Measurements from ENCODE around the gene FBXW12. TPM values are rescaled to one million over a fixed set of nuclear protein-coding genes. Genes with fewer than 3 reads are reported as not detected.

FBXW12 gene
- total and polyA plus RNA-seq, 2 donors (not counting 3 experiments of a cell fraction or from before 2014, with no cell fraction given), result not detected

DNA sequence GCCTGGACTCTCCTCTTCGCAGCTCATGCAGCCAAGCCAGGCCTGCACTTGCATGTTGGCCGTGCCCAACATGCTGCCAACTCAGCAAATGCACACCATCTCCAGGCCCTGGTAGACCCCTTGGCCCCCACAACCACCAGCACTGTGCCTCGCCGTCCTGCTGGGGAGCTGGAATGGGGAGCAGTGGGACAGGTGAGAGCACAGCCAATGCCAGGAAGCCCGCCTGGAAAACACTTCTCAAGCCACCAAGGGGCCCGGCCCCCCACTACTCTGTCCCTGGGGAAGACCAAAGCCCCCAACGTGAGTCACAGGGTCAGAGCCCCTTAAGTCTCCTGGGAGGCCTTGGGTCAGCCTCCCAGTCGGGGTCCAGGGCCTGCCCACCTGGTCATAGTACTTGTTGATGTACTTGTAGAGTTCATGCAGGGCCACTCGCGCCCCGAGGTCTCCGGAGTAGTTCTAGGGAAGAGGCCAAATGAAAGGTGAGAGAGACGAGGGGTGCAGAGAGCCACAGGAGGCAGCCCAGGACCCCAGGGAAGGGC is 33.4 kb downstream of the FBXW12 start:
- TF ChIP-seq FOS (IDR thresholded peaks at IDR 0.05; ENCODE audit: borderline replicate concordance, insufficient read depth, low read length) (no peak), POLR2A (IDR thresholded peaks at IDR 0.05; ENCODE audit: low read depth, low read length) (no peak), POLR2AphosphoS5 (IDR thresholded peaks at IDR 0.05; ENCODE audit: insufficient read depth, low read depth, low read length) (no peak), EZH2 (IDR thresholded peaks at IDR 0.05; ENCODE audit: borderline replicate concordance, low read depth, low read length, severe bottlenecking) (no peak), JUN (IDR thresholded peaks at IDR 0.05; ENCODE audit: borderline replicate concordance, insufficient read depth, insufficient read length, low read depth) (no peak)
- no peak overlapping the region for H3K9ac ChIP-seq (replicated peaks; ENCODE audit: extremely low read depth, insufficient read depth, low read length)
- no peaks in the 10 kb centered on the region for H4K20me1 ChIP-seq (replicated peaks; ENCODE audit: control insufficient read depth, extremely low read depth, insufficient read depth, low read length)
- H2AFZ ChIP-seq (ENCODE audit: low read depth, low read length), result no peak overlapping the region
- dilution Hi-C loops (cut with MboI; ENCODE audit: extremely low pct_ligation_motif_present, low sequenced_read_pairs), result no loop called here
- peaks cover 10% of the 10 kb centered on the region for H3K4me1 ChIP-seq (ENCODE audit: control insufficient read depth, extremely low read depth, insufficient read depth, low read length)
- DNase-seq (ENCODE audit: low read depth, low spot score), result no peak
- H3K9me3 ChIP-seq (replicated peaks; ENCODE audit: control insufficient read depth, insufficient read depth, low read length), result no peaks in the 10 kb centered on the region
- no peak overlapping the region for H3K4me2 ChIP-seq (ENCODE audit: insufficient read depth, low read length)
- no peaks in the 10 kb centered on the region for H3K27me3 ChIP-seq (ENCODE audit: control insufficient read depth in 2 of 2, insufficient read depth in 2 of 2, low read length in 2 of 2)
- no peaks in the 10 kb centered on the region for H3K79me2 ChIP-seq (ENCODE audit: control insufficient read depth, insufficient read depth, low read length)
- FAIRE-seq, result no peak
- H3K36me3 ChIP-seq (ENCODE audit: control insufficient read depth in 2 of 2, extremely low read depth in 1 of 2, insufficient read depth in 2 of 2, low read length in 2 of 2), result peaks cover 0 to 23% of the 10 kb centered on the region in 2 experiments
- CTCF ChIA-PET, result interaction anchor here (12.6 kb wide), 1 partner anchor 31 kb away, joined by 716 read pairs; no protein-coding TSS in a partner anchor
- intact Hi-C loops (cut with micrococcal nuclease), result no loop called here
- POLR2A ChIA-PET, result no interaction called here
- no TSS peak for BruUV-seq (replicated peaks)
- no peaks in the 10 kb centered on the region for H3K9me1 ChIP-seq (replicated peaks; ENCODE audit: control insufficient read depth, extremely low read depth, insufficient read depth, low read length)
- no peak overlapping the region for H3K27ac ChIP-seq (ENCODE audit: insufficient read depth, low read depth, low read length)
- no peak overlapping the region for H3K4me3 ChIP-seq (replicated peaks in 1 of 3; ENCODE audit: insufficient read depth in 1 of 3, low read depth in 1 of 3, low read length in 3 of 3)

DNA sequence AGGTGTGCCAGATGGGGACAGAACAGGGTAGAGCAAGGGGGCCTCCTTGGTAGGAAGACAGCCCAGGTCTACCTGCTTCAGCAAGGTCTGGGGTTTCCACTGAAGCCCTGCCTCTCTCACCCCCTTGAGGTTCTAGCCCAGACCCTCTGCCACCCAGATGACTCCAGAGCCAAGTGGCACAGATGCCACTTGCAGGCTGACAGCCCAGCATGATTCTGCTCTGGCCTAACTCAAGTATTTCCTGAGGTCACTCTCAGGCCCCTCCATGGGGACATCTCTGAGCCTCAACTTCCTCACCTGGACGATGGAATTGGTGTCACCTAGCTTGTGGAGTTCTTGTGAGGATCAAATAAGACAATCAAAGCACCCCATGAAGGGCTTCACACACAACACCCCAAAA is 34.0 kb downstream of the FBXW12 start:
- Histone ChIP-seq H3K9ac (replicated peaks; ENCODE audit: extremely low read depth, insufficient read depth, low read length) (no peak overlapping the region), H3K9me1 (replicated peaks; ENCODE audit: control insufficient read depth, extremely low read depth, insufficient read depth, low read length) (no peaks in the 10 kb centered on the region), H3K79me2 (ENCODE audit: control insufficient read depth, insufficient read depth, low read length) (no peaks in the 10 kb centered on the region), H4K20me1 (replicated peaks; ENCODE audit: control insufficient read depth, extremely low read depth, insufficient read depth, low read length) (no peaks in the 10 kb centered on the region), H2AFZ (ENCODE audit: low read depth, low read length) (no peak overlapping the region), H3K4me3 (replicated peaks in 1 of 3; ENCODE audit: insufficient read depth in 1 of 3, low read depth in 1 of 3, low read length in 3 of 3) (no peak overlapping the region), H3K9me3 (replicated peaks; ENCODE audit: control insufficient read depth, insufficient read depth, low read length) (no peaks in the 10 kb centered on the region), H3K27ac (ENCODE audit: insufficient read depth, low read depth, low read length) (no peak overlapping the region), H3K4me2 (ENCODE audit: insufficient read depth, low read length) (no peak overlapping the region), H3K27me3 (ENCODE audit: control insufficient read depth in 2 of 2, insufficient read depth in 2 of 2, low read length in 2 of 2) (no peaks in the 10 kb centered on the region), H3K4me1 (ENCODE audit: control insufficient read depth, extremely low read depth, insufficient read depth, low read length) (peaks cover 10% of the 10 kb centered on the region), H3K36me3 (ENCODE audit: control insufficient read depth in 2 of 2, extremely low read depth in 1 of 2, insufficient read depth in 2 of 2, low read length in 2 of 2) (peaks cover 0 to 29% of the 10 kb centered on the region in 2 experiments)
- dilution Hi-C loops (cut with MboI; ENCODE audit: extremely low pct_ligation_motif_present, low sequenced_read_pairs), result no loop called here
- FAIRE-seq (no peak), DNase-seq (ENCODE audit: low read depth, low spot score) (no peak)
- POLR2A ChIA-PET, result no interaction called here
- CTCF ChIA-PET, result interaction anchor here (12.6 kb wide), 1 partner anchor 30 kb away, joined by 716 read pairs; no protein-coding TSS in a partner anchor
- no peak for TF ChIP-seq POLR2A (IDR thresholded peaks at IDR 0.05; ENCODE audit: low read depth, low read length)
- intact Hi-C loops (cut with micrococcal nuclease), result no loop called here
- BruUV-seq (replicated peaks), result no TSS peak
